HCT116 (cell line): ENCODE measurements around the gene RRAGA. TPM values are rescaled to one million over a fixed set of nuclear protein-coding genes. Genes with fewer than 3 reads are reported as not detected.

Source experiments
- ATAC-seq: fragments of 200-7000 bp; cut with Tn5 transposase; 2 replicates; pipeline ENCODE4 v1.9.1; 2020; ENCODE audit warnings: mild to moderate bottlenecking, moderate library complexity
- BruUV-seq: library from RNA; stranded (reverse); fragments of 400-500 nt; replicated peaks from 2 replicates; lab custom pipeline; 2021; lab: Mats Ljungman, UMichigan
- CTCF ChIA-PET: fragments of 300-600 bp; sonication (Branson Sonifier 250); formaldehyde crosslinking; loops from one replicate; lab custom pipeline; 2021; ENCODE audit warnings: antibody characterized with exemption; lab: Charles Lee
- POLR2A ChIA-PET: fragments of 300-600, 350-600 bp; sonication (Branson Sonifier 250); formaldehyde crosslinking; loops from one replicate; lab custom pipeline; 2021; ENCODE audit warnings: antibody characterized with exemption; lab: Charles Lee
- RAD21 ChIA-PET, 2 experiments: fragments of 300-600 bp; sonication (Branson Sonifier 250); formaldehyde crosslinking; loops; one replicate each; lab custom pipeline; 2023; ENCODE audit warnings: low total read pairs in 2 of 2; ENCODE audit not compliant: uncharacterized antibody in 2 of 2, unreplicated experiment in 2 of 2, low non-redundant PET in 1 of 2; lab: Charles Lee
- DNase-seq: peaks from one replicate; pipeline ENCODE4 v3.0.0-alpha.2; 2010; ENCODE audit warnings: low read depth, low spot score
- H2AFZ ChIP-seq: fragments of 200-600 bp; shearing (Covaris generic), sonication (generic); 2 replicates; pipeline ENCODE4 v1.6.1; 2017; ENCODE audit warnings: low read depth, mixed run types, mixed read lengths, antibody characterized with exemption, low read length; ENCODE audit not compliant: poor library complexity, severe bottlenecking
- H3K27ac ChIP-seq: 2 replicates; pipeline ENCODE4 v1.5.1; 2012; ENCODE audit warnings: low read depth, low read length
- H3K27me3 ChIP-seq: fragments of 200-600 bp; sonication (generic); 2 replicates; pipeline ENCODE4 v1.6.1; 2016; ENCODE audit warnings: mixed run types, low read length, mixed read lengths; ENCODE audit not compliant: insufficient read depth
- H3K36me3 ChIP-seq, 2 experiments: fragments of 200-500 bp in 1 of 2; fragments of 200-600 bp in 1 of 2; sonication (Bioruptor generic) in 1 of 2; sonication (generic) in 1 of 2; 2 replicates each; pipeline versions ENCODE4 v1.5.1 to v1.6.1; 2014 to 2016; ENCODE audit warnings: low read length in 2 of 2, inconsistent platforms in 1 of 2, mixed read lengths in 1 of 2, mixed run types in 1 of 2; ENCODE audit not compliant: insufficient read depth in 2 of 2, control insufficient read depth in 1 of 2
- H3K4me1 ChIP-seq, 2 experiments: fragments of 200-600 bp in 1 of 2; sonication (generic) in 1 of 2; 2 replicates each; pipeline versions ENCODE4 v1.5.1 to v1.6.1; 2012 to 2017; ENCODE audit warnings: low read length in 2 of 2, inconsistent platforms in 1 of 2, mild to moderate bottlenecking in 1 of 2, mixed read lengths in 1 of 2, mixed run types in 1 of 2, moderate library complexity in 1 of 2; ENCODE audit not compliant: insufficient read depth in 2 of 2, control insufficient read depth in 1 of 2
- H3K4me2 ChIP-seq: fragments of 200-600 bp; sonication (generic); 2 replicates; pipeline ENCODE4 v1.6.1; 2017; ENCODE audit warnings: mixed run types, low read length, mixed read lengths
- H3K4me3 ChIP-seq, 2 experiments: fragments of 200-600 bp in 1 of 2; sonication (generic) in 1 of 2; replicated peaks in 1 of 2; 2 replicates each; pipeline ENCODE4 v1.5.1; 2011 to 2016; ENCODE audit warnings: low read length in 2 of 2, control low read depth in 1 of 2, low read depth in 1 of 2, mild to moderate bottlenecking in 1 of 2, mixed read lengths in 1 of 2, mixed run types in 1 of 2
- H3K79me2 ChIP-seq: fragments of 200-600 bp; sonication (generic); 2 replicates; pipeline ENCODE4 v1.6.1; 2017; ENCODE audit warnings: mild to moderate bottlenecking, mixed run types, low read length, moderate library complexity, mixed read lengths; ENCODE audit not compliant: insufficient read depth
- H3K9ac ChIP-seq: fragments of 200-600 bp; sonication (generic); 2 replicates; pipeline ENCODE4 v1.6.1; 2016; ENCODE audit warnings: low read length, mixed read lengths
- H3K9me2 ChIP-seq: fragments of 200-600 bp; sonication (generic), shearing (Covaris generic); 2 replicates; pipeline ENCODE4 v1.6.1; 2017; ENCODE audit warnings: mixed run types, mild to moderate bottlenecking, moderate library complexity; ENCODE audit not compliant: insufficient read depth
- H3K9me3 ChIP-seq, 2 experiments: fragments of 200-500 bp in 1 of 2; fragments of 200-600 bp in 1 of 2; sonication (Bioruptor generic) in 1 of 2; sonication (generic) in 1 of 2; 2 replicates each; pipeline ENCODE4 v1.6.1; 2014 to 2017; ENCODE audit warnings: low read length in 2 of 2, mixed read lengths in 2 of 2, inconsistent platforms in 1 of 2, low read depth in 1 of 2, mild to moderate bottlenecking in 1 of 2, mixed run types in 1 of 2, moderate library complexity in 1 of 2; ENCODE audit not compliant: control insufficient read depth in 1 of 2, insufficient read depth in 1 of 2
- H4K20me1 ChIP-seq: fragments of 200-600 bp; sonication (generic), shearing (Covaris generic); 2 replicates; pipeline ENCODE4 v1.6.1; 2017; ENCODE audit warnings: mixed run types, mild to moderate bottlenecking, moderate library complexity; ENCODE audit not compliant: insufficient read depth
- ATF3 ChIP-seq: IDR thresholded peaks from 2 replicates; pipeline ENCODE4 v1.6.1; 2012
- CEBPB ChIP-seq: IDR thresholded peaks from 2 replicates; pipeline ENCODE4 v1.6.1; 2012; ENCODE audit warnings: low read depth
- CTCF ChIP-seq, 3 experiments: fragments of 200-600 bp in 1 of 3; sonication (generic) in 1 of 3; IDR thresholded peaks in 2 of 3; conservative IDR thresholded peaks in 1 of 3; 2 replicates each; pipeline ENCODE4 v1.5.1; 2012 to 2017; ENCODE audit warnings: low read depth in 2 of 3, low read length in 2 of 3, antibody characterized with exemption in 1 of 3, borderline replicate concordance in 1 of 3, control low read depth in 1 of 3, mild to moderate bottlenecking in 1 of 3, mixed read lengths in 1 of 3, mixed run types in 1 of 3, moderate library complexity in 1 of 3; ENCODE audit not compliant: insufficient read depth in 1 of 3
- EZH2 ChIP-seq: fragments of 200-600 bp; sonication (generic); IDR thresholded peaks from 2 replicates; pipeline ENCODE4 v1.6.1; 2017; ENCODE audit warnings: antibody characterized with exemption, mixed run types
- EZH2phosphoT487 ChIP-seq: fragments of 200-600 bp; IDR thresholded peaks from 2 replicates; pipeline ENCODE4 v1.6.1; 2018; ENCODE audit warnings: antibody characterized with exemption, borderline replicate concordance
- REST ChIP-seq: IDR thresholded peaks from 2 replicates; pipeline ENCODE4 v1.6.1; 2012; ENCODE audit warnings: low read depth
- SP1 ChIP-seq: IDR thresholded peaks from 2 replicates; pipeline ENCODE4 v1.6.1; 2012; ENCODE audit warnings: low read depth
- TCF7L2 ChIP-seq: IDR thresholded peaks from 2 replicates; pipeline ENCODE4 v1.7.0; 2011; ENCODE audit warnings: borderline replicate concordance, inconsistent platforms; ENCODE audit not compliant: insufficient read depth, insufficient read length; ENCODE audit errors: extremely low read depth
- ZBTB33 ChIP-seq: IDR thresholded peaks from 2 replicates; pipeline ENCODE4 v1.6.1; 2011; ENCODE audit warnings: mild to moderate bottlenecking, low read length, moderate library complexity; ENCODE audit not compliant: insufficient replicate concordance; ENCODE audit errors: extremely low read depth
- intact Hi-C: fragments of 100-400 bp; cut with micrococcal nuclease; formaldehyde crosslinking; loops from 2 replicates; pipeline ENCODE4 v1.10.0; 2022
- total RNA-seq: library from RNA; stranded (reverse); gene quantifications from one replicate; pipeline ENCODE4 v1.2.1, GENCODE V29; 2021; ENCODE audit not compliant: unreplicated experiment

The RRAGA gene
- total RNA-seq, 1 experiment from 2014 or later = 47.3 TPM

GRCh38 chr9:19032406-19032805, 16.8 kb upstream of the RRAGA start:
- H3K9me3 ChIP-seq = no peaks in the 10 kb centered on the region
- no peak overlapping the region for H2AFZ ChIP-seq
- intact Hi-C loops = no loop called here
- ATAC-seq (no peak), DNase-seq (no peak)
- H3K4me1 ChIP-seq = no peaks in the 10 kb centered on the region
- RAD21 ChIA-PET = no interaction called here
- BruUV-seq = no TSS peak
- H3K27ac ChIP-seq = no peak overlapping the region
- no peaks in the 10 kb centered on the region for H3K9me2 ChIP-seq
- no peak overlapping the region for H3K4me2 ChIP-seq
- H4K20me1 ChIP-seq = no peaks in the 10 kb centered on the region
- no peaks in the 10 kb centered on the region for H3K27me3 ChIP-seq
- H3K4me3 ChIP-seq = no peak overlapping the region
- no peaks in the 10 kb centered on the region for H3K79me2 ChIP-seq
- no peaks in the 10 kb centered on the region for H3K36me3 ChIP-seq
- POLR2A ChIA-PET = no interaction called here
- TF ChIP-seq EZH2 = no peak
- TF ChIP-seq SP1 = no peak
- TF ChIP-seq EZH2phosphoT487 = no peak
- TF ChIP-seq REST = no peak
- TF ChIP-seq ATF3 = no peak
- no peak for TF ChIP-seq CTCF (IDR thresholded peaks at IDR 0.05 in 2 of 3, conservative IDR thresholded peaks at IDR 0.05 in 1 of 3; ENCODE audit: borderline replicate concordance in 1 of 3, insufficient read depth in 1 of 3, low read depth in 2 of 3, low read length in 2 of 3)
- no peak for TF ChIP-seq ZBTB33
- TF ChIP-seq CEBPB = no peak
- no peak for TF ChIP-seq TCF7L2
- TF ChIP-seq, all 23 proteins: peak for 0
- CTCF ChIA-PET = no interaction called here
- H3K9ac ChIP-seq = no peak overlapping the region
